SK-N-SH (cell line): ENCODE results near the gene RPIA. TPM values are rescaled to one million over a fixed set of nuclear protein-coding genes. Genes with fewer than 3 reads are reported as not detected.

Experiments
- CTCF ChIA-PET: fragments of 300-600, 350-600 bp; formaldehyde crosslinking; extraction: SDS; loops from one replicate; lab custom pipeline; 2021; lab: Yijun Ruan, JAX
- POLR2A ChIA-PET: fragments of 350-600 bp; sonication (Branson Sonifier 250); formaldehyde crosslinking; extraction: SDS; loops from one replicate; lab custom pipeline; 2020; ENCODE audit warnings: antibody characterized with exemption, inconsistent platforms; lab: Yijun Ruan, JAX
- DNase-seq: peaks from one replicate; pipeline ENCODE4 v3.0.0; 2012
- H2AFZ ChIP-seq: fragments of 200-600 bp; sonication (generic); 2 replicates; pipeline ENCODE4 v1.8.1; 2016; ENCODE audit warnings: antibody characterized with exemption, mild to moderate bottlenecking, low read depth
- H3F3A ChIP-seq: fragments of 200-600 bp; sonication (generic); replicated peaks from 2 replicates; pipeline ENCODE3; 2016; ENCODE audit warnings: antibody characterized with exemption, mild to moderate bottlenecking; ENCODE audit not compliant: insufficient read depth
- H3K27ac ChIP-seq, 2 experiments: fragments of 200-500 bp in 1 of 2; fragments of 200-600 bp in 1 of 2; sonication (Bioruptor generic) in 1 of 2; sonication (generic), shearing (Covaris generic) in 1 of 2; 2 replicates each; pipeline versions ENCODE4 v1.5.1 to v1.6.1; 2014 to 2016; ENCODE audit warnings: low read depth in 2 of 2, inconsistent platforms in 1 of 2, low read length in 1 of 2, mild to moderate bottlenecking in 1 of 2, mixed read lengths in 1 of 2
- H3K27me3 ChIP-seq: fragments of 200-600 bp; sonication (generic), shearing (Covaris generic); 2 replicates; pipeline ENCODE4 v1.6.1; 2016; ENCODE audit warnings: mixed run types; ENCODE audit not compliant: insufficient read depth
- H3K36me3 ChIP-seq, 2 experiments: fragments of 200-500 bp in 1 of 2; fragments of 200-600 bp in 1 of 2; sonication (Bioruptor generic) in 1 of 2; sonication (generic) in 1 of 2; replicated peaks in 1 of 2; 2 replicates each; pipeline versions ENCODE3 to v1.5.1; 2014 to 2016; ENCODE audit warnings: low read length in 1 of 2, mild to moderate bottlenecking in 1 of 2; ENCODE audit not compliant: insufficient read depth in 2 of 2, control insufficient read depth in 1 of 2
- H3K4me1 ChIP-seq, 2 experiments: fragments of 200-500 bp in 1 of 2; fragments of 200-600 bp in 1 of 2; sonication (Bioruptor generic) in 1 of 2; sonication (generic), shearing (Covaris generic) in 1 of 2; 2 replicates each; pipeline versions ENCODE4 v1.5.1 to v1.6.1; 2014 to 2016; ENCODE audit warnings: low read depth in 1 of 2, low read length in 1 of 2, mixed run types in 1 of 2; ENCODE audit not compliant: insufficient read depth in 2 of 2, control insufficient read depth in 1 of 2
- H3K4me2 ChIP-seq: fragments of 200-600 bp; sonication (generic), shearing (Covaris generic); 2 replicates; pipeline ENCODE4 v1.6.1; 2017; ENCODE audit warnings: mixed run types
- H3K4me3 ChIP-seq, 2 experiments: fragments of 200-500 bp in 1 of 2; fragments of 200-600 bp in 1 of 2; sonication (Bioruptor generic) in 1 of 2; sonication (generic), shearing (Covaris generic) in 1 of 2; 2 replicates each; pipeline versions ENCODE4 v1.5.1 to v1.8.1; 2014 to 2016; ENCODE audit warnings: low read depth in 2 of 2, inconsistent platforms in 1 of 2, low read length in 1 of 2, mild to moderate bottlenecking in 1 of 2, mixed read lengths in 1 of 2, moderate library complexity in 1 of 2
- H3K79me2 ChIP-seq: fragments of 200-600 bp; sonication (generic); 2 replicates; pipeline ENCODE4 v1.8.1; 2017; ENCODE audit warnings: mild to moderate bottlenecking; ENCODE audit not compliant: insufficient read depth
- H3K9ac ChIP-seq: fragments of 200-600 bp; sonication (generic); 2 replicates; pipeline ENCODE4 v1.6.1; 2017; ENCODE audit warnings: mixed run types
- H3K9me2 ChIP-seq: fragments of 200-600 bp; sonication (generic); 2 replicates; pipeline ENCODE4 v1.6.1; 2017; ENCODE audit warnings: mixed run types
- H3K9me3 ChIP-seq: fragments of 200-600 bp; sonication (generic); 2 replicates; pipeline ENCODE4 v1.6.1; 2017; ENCODE audit warnings: mixed run types, mild to moderate bottlenecking, moderate library complexity
- H4K20me1 ChIP-seq: fragments of 200-600 bp; sonication (generic); 2 replicates; pipeline ENCODE4 v1.6.1; 2017; ENCODE audit warnings: mild to moderate bottlenecking, mixed run types; ENCODE audit not compliant: insufficient read depth
- CTCF ChIP-seq: fragments of 200-600 bp; sonication (generic); IDR thresholded peaks from 2 replicates; pipeline ENCODE4 v1.6.1; 2017; ENCODE audit warnings: antibody characterized with exemption, mild to moderate bottlenecking, moderate library complexity
- REST ChIP-seq: IDR thresholded peaks from 2 replicates; pipeline ENCODE4 v1.6.1; 2012; ENCODE audit warnings: mild to moderate bottlenecking, low read depth, low read length, moderate library complexity
- ZBTB33 ChIP-seq: IDR thresholded peaks from 2 replicates; pipeline ENCODE4 v1.4.0; 2012; ENCODE audit warnings: low read depth, borderline replicate concordance
- WGBS: methylation state at CpG from one replicate; pipeline ENCODE4 v1.1.6; 2017; ENCODE audit warnings: low lambda C conversion rate; 5-methylcytosine and 5-hydroxymethylcytosine counted together
- polyA plus RNA-seq, 3 experiments: library from polyadenylated mRNA; depleted of rRNA; stranded (reverse); fragments of >200 nt; gene quantifications; 2 replicates each; pipeline ENCODE4 v1.2.3, GENCODE V29; 2012

RPIA gene
- polyA plus RNA-seq, 1 of the 3 experiments (the other 2 are of a cell fraction): 17.4 TPM

- TF ChIP-seq REST: no peak
- no peak for TF ChIP-seq CTCF
These were observed 24.9 kb upstream of the RPIA start (continued) for GRCh38 chr2:88666576-88666975.

GRCh38 chr2:88667219-88667618, 24.3 kb upstream of the RPIA start:
- no peaks in the 10 kb centered on the region for H3K36me3 ChIP-seq
- POLR2A ChIA-PET: no interaction called here

More at GRCh38 chr2:88667219-88667618, 24.3 kb upstream of the RPIA start:
- no peak for TF ChIP-seq ZBTB33
- DNase-seq: no peak
- H3K27me3 ChIP-seq: no peaks in the 10 kb centered on the region
- H3K27ac ChIP-seq: no peak overlapping the region
- H3K4me2 ChIP-seq: no peak overlapping the region
- H3K9me2 ChIP-seq: no peaks in the 10 kb centered on the region
- H3K79me2 ChIP-seq: no peaks in the 10 kb centered on the region
- no peaks in the 10 kb centered on the region for H3F3A ChIP-seq
- no peak overlapping the region for H3K9ac ChIP-seq
- no peaks in the 10 kb centered on the region for H4K20me1 ChIP-seq
- CTCF ChIA-PET: interaction anchor here (1.4 to 12.8 kb wide), 2 partner anchors 33 to 77 kb away, joined by 3 to 308 read pairs; no protein-coding TSS in a partner anchor
- H3K4me1 ChIP-seq: no peaks in the 10 kb centered on the region
- H3K4me3 ChIP-seq: no peak overlapping the region
- no peak overlapping the region for H2AFZ ChIP-seq
- H3K9me3 ChIP-seq: no peaks in the 10 kb centered on the region
- 81% methylated on average over 2 of the region's 2 CpGs for WGBS
